ENCODE measurements around the gene C14orf132. TPM values are rescaled to one million over a fixed set of nuclear protein-coding genes. Genes with fewer than 3 reads are reported as not detected.

Gene C14orf132
- total RNA-seq, 2 experiments from 2014 or later, result 2.0 to 2.4 TPM

GRCh38 chr14:96035456-96035855 lies 3.7 kb upstream of the C14orf132 start:
- POLR2A ChIA-PET, result no interaction called here
- intact Hi-C loops (cut with DNase I, micrococcal nuclease), result loop anchor here in 1 of 2 experiments (5.0 kb wide), 1 partner anchor 518 kb away; the partner anchor contains the start of gene SYNE3
- H3K27ac Mint-ChIP-seq, result no peak overlapping the region
- ATAC-seq (ENCODE audit: poor library complexity) (no peak), DNase-seq (no peak)
- no peaks in the 10 kb centered on the region for H3K36me3 ChIP-seq (ENCODE audit: insufficient read depth, low read length)
- H3K4me3 Mint-ChIP-seq, result no peak overlapping the region
- H3K4me1 Mint-ChIP-seq (ENCODE audit: low read depth), result peaks cover 33% of the 10 kb centered on the region
- CTCF ChIA-PET, result no interaction called here
- no peak for TF ChIP-seq CTCF (IDR thresholded peaks at IDR 0.05)
- no peaks in the 10 kb centered on the region for H3K9me3 Mint-ChIP-seq
- no peak overlapping the region for H3K27ac ChIP-seq (ENCODE audit: low read depth in 1 of 2, low read length in 2 of 2)
- H3K27me3 ChIP-seq (ENCODE audit: control insufficient read depth in 1 of 2, insufficient read depth in 2 of 2, low read length in 2 of 2), result peaks cover 15 to 18% of the 10 kb centered on the region in 2 experiments
- no peaks in the 10 kb centered on the region for H3K36me3 Mint-ChIP-seq (ENCODE audit: low read depth)
- H3K9me3 ChIP-seq (ENCODE audit: control insufficient read depth in 1 of 2, insufficient read depth in 1 of 2, low read length in 2 of 2), result peaks cover 0 to 8% of the 10 kb centered on the region in 2 experiments
- no peak overlapping the region for H3K4me3 ChIP-seq (ENCODE audit: low read length)
- H3K27me3 Mint-ChIP-seq, result peaks cover 23% of the 10 kb centered on the region
- peaks cover 15% of the 10 kb centered on the region for H3K4me1 ChIP-seq (ENCODE audit: insufficient read depth, low read length)

- H3K4me1 ChIP-seq (ENCODE audit: insufficient read depth, low read length), result peaks cover 15% of the 10 kb centered on the region
- no peak for DNase-seq
- Mint-ChIP-seq H3K4me3 (peak overlapping the region; percentile 82), H3K27ac (no peak overlapping the region), H3K27me3 (peaks cover 47% of the 10 kb centered on the region), H3K4me1 (ENCODE audit: low read depth) (peaks cover 49% of the 10 kb centered on the region), H3K36me3 (ENCODE audit: low read depth) (no peaks in the 10 kb centered on the region), H3K9me3 (no peaks in the 10 kb centered on the region)
- ChIA-PET CTCF (no interaction called here), POLR2A (interaction anchor here (1.1 to 1.3 kb wide), 2 partner anchors 10 to 574 kb away, joined by 3 to 6 read pairs; no protein-coding TSS in a partner anchor)
- no peaks in the 10 kb centered on the region for H3K36me3 ChIP-seq (ENCODE audit: insufficient read depth, low read length)
- no peak overlapping the region for H3K4me3 ChIP-seq (ENCODE audit: low read length)
- no peak for TF ChIP-seq CTCF (IDR thresholded peaks at IDR 0.05)
- no peak for ATAC-seq (ENCODE audit: poor library complexity)
- intact Hi-C loops (cut with DNase I, micrococcal nuclease), result loop anchor here in 1 of 2 experiments (5.0 kb wide), 1 partner anchor 521 kb away; the partner anchor contains the start of gene SYNE3
- peaks cover 0 to 12% of the 10 kb centered on the region in 2 experiments for H3K9me3 ChIP-seq (ENCODE audit: control insufficient read depth in 1 of 2, insufficient read depth in 1 of 2, low read length in 2 of 2)
- peaks cover 26 to 29% of the 10 kb centered on the region in 2 experiments for H3K27me3 ChIP-seq (ENCODE audit: control insufficient read depth in 1 of 2, insufficient read depth in 2 of 2, low read length in 2 of 2)
- H3K27ac ChIP-seq (ENCODE audit: low read depth in 1 of 2, low read length in 2 of 2), result no peak overlapping the region
Observed at GRCh38 chr14:96037891-96038557, 1.1 kb upstream of the C14orf132 start.

- DNase-seq, result peak in 2 of 14 experiments; percentile 1 to 13
- Mint-ChIP-seq H3K4me3 (peak overlapping the region; percentile 82), H3K27ac (no peak overlapping the region), H3K36me3 (ENCODE audit: low read depth) (no peaks in the 10 kb centered on the region), H3K4me1 (ENCODE audit: low read depth) (peaks cover 49% of the 10 kb centered on the region), H3K27me3 (peaks cover 50% of the 10 kb centered on the region), H3K9me3 (no peaks in the 10 kb centered on the region)
- H3K27ac ChIP-seq (ENCODE audit: low read depth in 1 of 2, low read length in 2 of 2), result no peak overlapping the region
- ChIA-PET CTCF (no interaction called here), POLR2A (interaction anchor here (1.1 to 1.3 kb wide), 3 partner anchors 10 to 575 kb away, joined by 3 to 6 read pairs (median 3); no protein-coding TSS in a partner anchor)
- no peaks in the 10 kb centered on the region for H3K36me3 ChIP-seq (ENCODE audit: insufficient read depth, low read length)
- no peak for TF ChIP-seq CTCF (IDR thresholded peaks at IDR 0.05)
- peaks cover 29% of the 10 kb centered on the region in 2 experiments for H3K27me3 ChIP-seq (ENCODE audit: control insufficient read depth in 1 of 2, insufficient read depth in 2 of 2, low read length in 2 of 2)
- peak; percentile 25 for ATAC-seq (ENCODE audit: poor library complexity)
- peak overlapping the region; percentile 57 for H3K4me3 ChIP-seq (ENCODE audit: low read length)
- H3K9me3 ChIP-seq (ENCODE audit: control insufficient read depth in 1 of 2, insufficient read depth in 1 of 2, low read length in 2 of 2), result peaks cover 0 to 12% of the 10 kb centered on the region in 2 experiments
- H3K4me1 ChIP-seq (ENCODE audit: insufficient read depth, low read length), result peaks cover 15% of the 10 kb centered on the region
- intact Hi-C loops (cut with DNase I, micrococcal nuclease), result loop anchor here in 1 of 2 experiments (5.0 kb wide), 1 partner anchor 521 kb away; the partner anchor contains the start of gene SYNE3
Observed at GRCh38 chr14:96038558-96038919, 623 bp upstream of the C14orf132 start.

All from CD4-positive, alpha-beta T cell (primary cell).